SJCRH30 (cell line): ENCODE measurements around the gene SNX32. TPM values are rescaled to one million over a fixed set of nuclear protein-coding genes. Genes with fewer than 3 reads are reported as not detected.
"Not testable (repeated sequence)": the region's sequence is repeated elsewhere in the genome, so short reads cannot be mapped to it uniquely, and the experiment has no call there.

Source experiments
- DNase-seq, 2 experiments: peaks; one replicate each; pipeline ENCODE4 v3.0.0-alpha.2; 2015 to 2020
- H3K27ac ChIP-seq: fragments of 250-450 bp; sonication (Bioruptor Pico); 2 replicates; pipeline ENCODE4 v1.5.1; 2020; ENCODE audit warnings: mild to moderate bottlenecking, moderate library complexity
- H3K27me3 ChIP-seq: fragments of 250-450 bp; sonication (Bioruptor Pico); 2 replicates; pipeline ENCODE4 v1.5.1; 2020; ENCODE audit warnings: mild to moderate bottlenecking, moderate library complexity
- H3K36me3 ChIP-seq: fragments of 250-450 bp; sonication (Bioruptor Pico); 2 replicates; pipeline ENCODE4 v1.5.1; 2020; ENCODE audit warnings: mild to moderate bottlenecking, moderate library complexity
- H3K4me1 ChIP-seq: fragments of 250-450 bp; sonication (Bioruptor Pico); 2 replicates; pipeline ENCODE4 v1.5.1; 2020; ENCODE audit warnings: mild to moderate bottlenecking, moderate library complexity
- H3K4me3 ChIP-seq: fragments of 250-450 bp; sonication (Bioruptor Pico); 2 replicates; pipeline ENCODE4 v1.5.1; 2020; ENCODE audit warnings: mild to moderate bottlenecking, moderate library complexity
- H3K9me3 ChIP-seq: fragments of 250-450 bp; sonication (Bioruptor Pico); replicated peaks from 2 replicates; pipeline ENCODE4 v1.5.1; 2020; ENCODE audit warnings: mild to moderate bottlenecking, moderate library complexity
- total RNA-seq: library from RNA; depleted of rRNA; stranded (reverse); fragments of >200 nt; shearing (Covaris generic); gene quantifications from 2 replicates; pipeline ENCODE4 v1.2.3, GENCODE V29; 2014

SNX32 gene
- total RNA-seq, 1 experiment from 2014 or later: 0.04 TPM

DNA sequence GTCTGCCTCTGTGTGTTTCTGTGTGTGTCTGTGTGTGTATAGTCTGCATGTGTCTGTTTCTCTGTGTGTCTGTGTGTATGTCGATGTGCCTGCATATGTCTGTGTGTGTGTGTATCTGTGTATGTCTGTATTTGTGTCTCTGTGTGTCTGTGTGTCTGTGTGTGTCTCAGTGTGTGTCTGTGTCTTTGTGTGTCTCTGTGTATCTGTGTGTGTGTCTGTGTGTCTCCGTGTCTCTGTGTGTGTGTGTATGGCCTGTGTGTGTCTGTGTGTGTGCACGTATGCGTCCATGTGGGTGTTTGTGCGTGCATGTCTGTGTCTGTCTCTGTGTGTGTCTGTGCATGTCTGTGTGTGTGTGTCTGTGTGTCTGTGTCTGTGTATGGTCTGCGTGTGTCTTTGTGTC is 439 bp downstream of the SNX32 start:
- H3K36me3 ChIP-seq: no peaks in the 10 kb centered on the region
- no peaks in the 10 kb centered on the region; the same call in 1 of the 2 replicates for H3K9me3 ChIP-seq
- no peak for DNase-seq
- H3K27ac ChIP-seq: no peak overlapping the region
- H3K27me3 ChIP-seq: no peaks in the 10 kb centered on the region; the same call in 1 of the 2 replicates
- no peaks in the 10 kb centered on the region for H3K4me1 ChIP-seq
- H3K4me3 ChIP-seq: no peak overlapping the region

DNA sequence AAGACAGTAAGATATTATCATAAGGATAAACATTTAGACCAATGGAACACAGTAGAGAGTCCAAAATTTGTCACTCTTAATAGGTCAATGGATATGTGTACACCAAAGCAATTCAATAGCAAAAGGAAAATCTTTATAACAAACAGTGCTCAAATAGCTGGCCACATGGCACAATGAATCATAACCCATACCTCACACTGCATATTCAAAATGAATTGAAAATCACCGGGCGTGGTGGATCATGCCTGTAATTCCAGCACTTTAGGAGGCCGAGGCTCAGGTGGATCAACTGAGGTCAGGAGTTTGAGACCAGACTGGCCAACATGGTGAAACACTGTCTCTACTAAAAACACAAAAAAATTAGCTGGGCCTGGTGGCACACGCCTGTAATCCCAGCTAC is 8.4 kb downstream of the SNX32 start:
- H3K4me1 ChIP-seq: no peaks in the 10 kb centered on the region
- no peak for DNase-seq
- H3K36me3 ChIP-seq: no peaks in the 10 kb centered on the region
- no peak overlapping the region for H3K27ac ChIP-seq
- H3K4me3 ChIP-seq: no peak overlapping the region
- H3K27me3 ChIP-seq: no peaks in the 10 kb centered on the region
- no peaks in the 10 kb centered on the region; the same call in 1 of the 2 replicates for H3K9me3 ChIP-seq

DNA sequence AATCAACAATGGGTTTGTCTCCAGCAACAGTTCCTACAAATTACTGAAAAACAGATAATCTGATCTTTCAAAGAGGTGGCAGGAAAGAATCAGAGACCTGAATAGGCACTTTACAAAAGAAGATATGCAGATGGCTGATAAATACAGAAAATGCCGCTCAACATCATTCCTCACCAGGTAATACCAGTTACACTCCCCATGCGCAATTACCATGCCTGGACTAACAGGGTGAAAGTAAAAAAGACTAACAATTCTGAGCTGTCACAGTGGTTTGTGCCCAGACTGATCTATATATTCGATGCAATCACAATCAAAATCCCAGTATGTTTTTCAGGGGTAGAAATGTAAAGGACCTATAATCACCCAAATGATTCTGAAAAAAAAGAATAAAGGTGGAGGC is 10.0 kb downstream of the SNX32 start:
- no peak overlapping the region for H3K4me3 ChIP-seq
- DNase-seq: no peak

DNA sequence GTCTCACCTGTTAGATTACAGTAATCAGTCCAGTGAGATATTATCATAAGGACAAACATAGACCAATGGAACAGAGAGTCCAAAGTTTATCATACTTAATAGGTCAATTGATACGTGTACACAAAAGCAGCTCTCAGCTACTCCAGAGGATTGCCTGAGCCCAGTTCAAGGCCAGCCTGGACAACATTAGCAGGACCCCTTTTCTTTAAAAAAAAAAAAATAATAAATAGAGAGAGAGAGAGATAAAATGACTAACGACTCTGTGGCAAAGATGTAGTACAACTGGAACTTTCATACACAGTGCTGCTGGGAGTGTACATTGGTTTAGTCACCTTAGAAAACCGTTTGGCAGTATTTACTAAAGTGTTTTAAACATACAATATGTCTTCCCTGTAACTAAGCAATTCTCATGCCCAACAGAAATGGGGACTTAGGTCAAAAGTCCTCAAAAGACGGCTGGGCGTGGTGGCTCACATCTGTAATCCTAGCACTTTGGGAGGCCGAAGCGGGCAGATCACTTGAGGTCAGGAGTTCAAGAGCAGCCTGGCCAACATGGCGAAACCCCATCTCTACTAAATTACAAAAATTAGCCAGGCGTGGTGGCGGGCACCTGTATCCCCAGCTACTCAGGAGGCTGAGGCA is 10.6 kb downstream of the SNX32 start:
- no peak for DNase-seq
- no peaks in the 10 kb centered on the region for H3K36me3 ChIP-seq
- no peak overlapping the region for H3K4me3 ChIP-seq
- H3K9me3 ChIP-seq: no peaks in the 10 kb centered on the region
- H3K27me3 ChIP-seq: no peaks in the 10 kb centered on the region
- H3K4me1 ChIP-seq: no peaks in the 10 kb centered on the region
- no peak overlapping the region for H3K27ac ChIP-seq

More for the DNA sequence above, 10.0 kb downstream of the SNX32 start:
- H3K27me3 ChIP-seq: no peaks in the 10 kb centered on the region
- no peak overlapping the region for H3K27ac ChIP-seq
- no peaks in the 10 kb centered on the region for H3K36me3 ChIP-seq
- H3K9me3 ChIP-seq: no peaks in the 10 kb centered on the region
- H3K4me1 ChIP-seq: no peaks in the 10 kb centered on the region

DNA sequence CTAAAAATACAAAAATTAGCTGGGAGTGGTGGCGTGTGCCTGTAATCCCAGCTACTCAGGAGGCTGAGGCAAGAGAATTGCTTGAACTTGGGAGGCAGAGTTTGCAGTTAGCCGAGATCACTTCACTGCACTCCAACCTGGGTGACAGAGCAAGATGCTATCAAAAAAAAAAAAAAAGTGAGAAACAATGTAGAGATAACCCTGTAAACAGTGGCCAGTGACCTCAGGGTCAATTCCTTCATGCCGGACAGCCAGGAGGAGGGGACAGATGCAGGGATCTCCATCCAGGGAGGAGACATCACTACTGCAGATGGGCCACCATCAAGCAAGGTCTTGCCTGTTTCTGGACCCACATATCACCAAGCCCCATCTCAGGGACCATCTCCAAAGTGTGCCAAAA is 14.0 kb downstream of the SNX32 start:
- H3K27me3 ChIP-seq: no peaks in the 10 kb centered on the region
- DNase-seq: no peak

DNA sequence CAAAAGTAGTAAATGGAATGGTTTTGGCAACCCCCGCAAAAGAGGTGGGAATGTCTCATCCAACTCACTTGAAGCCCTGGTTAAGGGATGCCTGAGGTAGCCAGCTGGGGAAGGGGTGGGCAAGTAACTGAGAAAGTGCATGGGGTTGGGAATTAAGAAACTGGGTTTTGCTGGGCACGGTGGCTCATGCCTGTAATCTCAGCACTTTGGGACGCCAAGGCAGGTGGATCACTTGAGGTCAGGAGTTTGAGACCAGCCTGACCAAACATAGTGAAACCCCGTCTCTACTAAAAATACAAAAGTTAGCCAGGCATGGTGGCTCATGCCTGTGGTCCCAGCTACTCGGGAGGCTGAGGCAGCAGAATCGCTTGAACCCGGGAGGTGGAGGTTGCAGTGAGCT is 14.9 kb downstream of the SNX32 start:
- peaks cover 16% of the 10 kb centered on the region for H3K36me3 ChIP-seq
- H3K27me3 ChIP-seq, DNase-seq, H3K4me1 ChIP-seq, H3K4me3 ChIP-seq, H3K27ac ChIP-seq, H3K9me3 ChIP-seq: not testable (repeated sequence)

More for the DNA sequence above, 14.0 kb downstream of the SNX32 start:
- no peak overlapping the region for H3K4me3 ChIP-seq
- H3K4me1 ChIP-seq: no peaks in the 10 kb centered on the region
- H3K36me3 ChIP-seq: peaks cover 6% of the 10 kb centered on the region
- no peak overlapping the region for H3K27ac ChIP-seq
- H3K9me3 ChIP-seq: no peaks in the 10 kb centered on the region

DNA sequence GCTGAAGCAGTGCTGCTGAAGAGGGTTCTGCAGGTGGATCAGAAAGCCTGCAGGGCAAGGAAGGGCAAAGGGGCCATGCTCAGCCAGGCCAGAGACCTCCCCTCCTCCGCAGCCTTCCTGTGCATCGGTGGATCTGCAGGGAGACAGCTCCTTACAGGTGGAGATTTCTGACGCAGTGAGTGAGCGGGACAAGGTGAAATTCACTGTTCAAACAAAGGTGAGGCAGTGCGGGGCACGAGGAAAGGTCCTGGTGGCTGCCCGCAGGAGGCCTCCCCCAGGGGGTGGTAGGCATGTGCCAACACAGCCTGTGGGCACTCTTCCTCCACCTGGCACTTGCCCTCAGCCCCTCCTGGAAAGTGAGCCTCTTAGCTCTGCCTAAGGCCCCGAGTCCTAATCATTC is 15.6 kb downstream of the SNX32 start:
- Histone ChIP-seq H3K4me1 (no peaks in the 10 kb centered on the region), H3K27me3 (no peaks in the 10 kb centered on the region), H3K9me3 (no peaks in the 10 kb centered on the region), H3K36me3 (peaks cover 22% of the 10 kb centered on the region), H3K27ac (no peak overlapping the region), H3K4me3 (no peak overlapping the region)
- DNase-seq: no peak

DNA sequence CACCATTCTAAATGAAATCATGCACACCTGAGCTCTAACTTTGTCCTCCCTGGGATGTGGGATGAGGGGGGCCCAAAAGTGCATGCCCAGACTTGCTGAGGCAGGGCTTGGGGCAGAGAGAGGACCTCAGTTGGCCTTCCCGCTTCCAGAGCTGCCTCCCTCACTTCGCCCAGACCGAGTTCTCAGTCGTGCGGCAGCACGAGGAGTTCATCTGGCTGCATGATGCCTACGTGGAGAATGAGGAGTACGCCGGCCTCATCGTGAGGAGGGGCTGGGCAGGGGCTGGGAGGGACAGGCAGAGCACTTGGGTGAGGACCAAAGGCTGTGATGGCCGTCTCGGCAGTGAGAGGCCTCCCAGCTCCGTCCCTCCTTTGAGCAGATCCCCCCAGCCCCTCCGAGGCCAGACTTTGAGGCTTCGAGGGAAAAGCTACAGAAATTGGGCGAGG is 16.0 kb downstream of the SNX32 start:
- no peak for DNase-seq
- Histone ChIP-seq H3K27me3 (no peaks in the 10 kb centered on the region), H3K27ac (no peak overlapping the region), H3K4me1 (no peaks in the 10 kb centered on the region), H3K4me3 (no peak overlapping the region), H3K9me3 (no peaks in the 10 kb centered on the region), H3K36me3 (peaks cover 27% of the 10 kb centered on the region)

DNA sequence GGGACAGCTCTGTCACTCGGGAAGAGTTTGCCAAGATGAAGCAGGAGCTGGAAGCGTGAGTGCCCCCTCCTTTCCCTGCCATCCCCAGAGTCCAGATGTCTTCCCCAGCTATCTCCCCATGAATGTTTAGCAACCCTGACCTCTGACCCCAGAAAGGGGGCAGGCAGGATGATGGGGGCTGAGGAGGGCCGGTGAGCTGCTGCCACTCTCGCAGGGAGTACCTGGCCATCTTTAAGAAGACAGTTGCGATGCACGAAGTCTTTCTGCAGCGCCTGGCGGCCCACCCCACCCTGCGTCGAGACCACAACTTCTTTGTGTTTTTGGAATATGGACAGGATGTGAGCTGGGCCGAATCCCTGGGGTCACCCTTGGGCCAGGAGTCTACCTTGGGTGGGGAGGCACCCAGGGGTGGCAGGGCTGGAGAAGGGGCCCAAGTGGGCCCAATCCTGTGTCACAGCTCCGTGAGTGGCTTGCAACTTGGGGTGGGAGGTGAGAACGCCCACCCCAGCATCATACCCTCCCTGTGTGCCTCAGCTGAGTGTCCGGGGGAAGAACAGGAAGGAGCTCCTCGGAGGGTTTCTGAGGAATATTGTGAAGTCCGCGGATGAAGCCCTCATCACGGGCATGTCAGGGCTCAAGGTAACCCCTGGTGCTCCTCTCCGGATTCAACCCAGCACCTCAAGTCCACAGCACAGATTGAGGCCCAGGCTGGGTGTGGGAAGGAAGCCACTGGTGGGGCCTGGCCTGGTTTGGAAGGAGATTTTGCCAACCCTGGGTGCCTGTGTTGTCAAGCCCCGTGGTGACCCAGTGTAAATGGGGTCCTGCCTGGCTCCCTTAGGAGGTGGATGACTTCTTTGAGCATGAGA is 16.7 kb downstream of the SNX32 start:
- peaks cover 32% of the 10 kb centered on the region for H3K36me3 ChIP-seq
- DNase-seq: no peak
- H3K4me1 ChIP-seq: no peaks in the 10 kb centered on the region

DNA sequence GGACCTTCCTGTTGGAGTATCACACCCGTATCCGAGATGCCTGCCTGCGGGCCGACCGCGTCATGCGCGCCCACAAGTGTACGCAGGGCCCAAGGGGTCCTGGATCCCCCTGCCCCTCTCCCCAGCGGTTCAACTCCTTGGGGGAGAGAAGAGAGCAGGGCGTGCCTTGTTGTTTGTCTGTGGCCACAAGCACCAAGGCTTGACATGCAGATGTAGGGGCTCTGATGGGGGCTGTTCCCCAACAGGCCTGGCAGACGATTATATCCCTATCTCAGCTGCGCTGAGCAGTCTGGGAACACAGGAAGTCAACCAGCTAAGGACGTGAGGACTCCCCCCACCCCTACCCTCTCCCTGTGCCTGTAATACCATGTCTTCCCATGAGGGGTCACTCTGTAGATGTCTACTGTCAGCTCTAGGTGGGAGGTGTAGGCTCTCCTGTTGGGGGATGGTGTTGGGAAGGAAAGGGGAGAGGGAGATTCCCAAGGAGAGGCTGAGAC is 17.4 kb downstream of the SNX32 start:
- peaks cover 39% of the 10 kb centered on the region for H3K36me3 ChIP-seq
- H3K27ac ChIP-seq: no peak overlapping the region
- H3K9me3 ChIP-seq: no peaks in the 10 kb centered on the region
- no peaks in the 10 kb centered on the region for H3K4me1 ChIP-seq
- no peaks in the 10 kb centered on the region for H3K27me3 ChIP-seq
- peak; percentile 46 to 67 for DNase-seq
- no peak overlapping the region for H3K4me3 ChIP-seq

More for the DNA sequence above, 16.7 kb downstream of the SNX32 start:
- H3K27me3 ChIP-seq: no peaks in the 10 kb centered on the region
- no peak overlapping the region for H3K27ac ChIP-seq
- no peaks in the 10 kb centered on the region for H3K9me3 ChIP-seq
- H3K4me3 ChIP-seq: no peak overlapping the region

DNA sequence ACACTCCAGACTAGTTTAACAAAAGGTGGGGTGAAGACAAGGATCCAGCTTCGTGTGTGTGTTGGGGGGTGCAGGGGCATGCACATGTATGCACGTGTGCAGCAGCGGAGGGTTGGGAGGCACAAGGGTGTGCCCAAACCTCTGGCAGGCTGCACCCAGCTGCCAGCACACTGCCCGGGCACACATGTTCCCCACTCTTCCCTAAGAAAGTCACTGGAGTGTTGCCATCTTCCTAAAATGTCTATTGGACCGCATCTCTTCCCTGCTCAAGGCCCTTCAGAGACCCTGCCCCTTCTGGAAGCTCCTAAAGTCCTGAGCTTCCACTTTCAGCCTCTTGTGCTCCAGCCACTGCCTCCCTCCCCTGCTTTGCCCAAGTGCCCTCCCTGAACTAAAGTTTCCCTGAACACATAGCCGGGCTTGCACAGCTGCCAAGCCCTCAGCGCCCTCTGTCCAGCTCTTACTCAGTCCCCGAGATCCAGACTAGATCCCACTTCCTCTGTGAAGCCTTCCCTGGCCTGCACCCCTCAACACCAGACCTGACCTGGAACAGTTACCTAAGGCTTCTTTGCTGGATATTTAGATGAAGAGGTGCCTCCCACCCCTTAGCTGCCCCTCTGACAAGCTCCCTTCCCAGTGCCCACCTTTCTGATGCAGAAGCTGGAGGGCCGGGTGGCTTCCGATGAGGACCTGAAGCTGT is 18.2 kb downstream of the SNX32 start:
- H3K4me3 ChIP-seq: no peak overlapping the region
- H3K27me3 ChIP-seq: no peaks in the 10 kb centered on the region
- DNase-seq: no peak
- peaks cover 46% of the 10 kb centered on the region for H3K36me3 ChIP-seq
- H3K4me1 ChIP-seq: no peaks in the 10 kb centered on the region
- H3K27ac ChIP-seq: no peak overlapping the region
- no peaks in the 10 kb centered on the region for H3K9me3 ChIP-seq

DNA sequence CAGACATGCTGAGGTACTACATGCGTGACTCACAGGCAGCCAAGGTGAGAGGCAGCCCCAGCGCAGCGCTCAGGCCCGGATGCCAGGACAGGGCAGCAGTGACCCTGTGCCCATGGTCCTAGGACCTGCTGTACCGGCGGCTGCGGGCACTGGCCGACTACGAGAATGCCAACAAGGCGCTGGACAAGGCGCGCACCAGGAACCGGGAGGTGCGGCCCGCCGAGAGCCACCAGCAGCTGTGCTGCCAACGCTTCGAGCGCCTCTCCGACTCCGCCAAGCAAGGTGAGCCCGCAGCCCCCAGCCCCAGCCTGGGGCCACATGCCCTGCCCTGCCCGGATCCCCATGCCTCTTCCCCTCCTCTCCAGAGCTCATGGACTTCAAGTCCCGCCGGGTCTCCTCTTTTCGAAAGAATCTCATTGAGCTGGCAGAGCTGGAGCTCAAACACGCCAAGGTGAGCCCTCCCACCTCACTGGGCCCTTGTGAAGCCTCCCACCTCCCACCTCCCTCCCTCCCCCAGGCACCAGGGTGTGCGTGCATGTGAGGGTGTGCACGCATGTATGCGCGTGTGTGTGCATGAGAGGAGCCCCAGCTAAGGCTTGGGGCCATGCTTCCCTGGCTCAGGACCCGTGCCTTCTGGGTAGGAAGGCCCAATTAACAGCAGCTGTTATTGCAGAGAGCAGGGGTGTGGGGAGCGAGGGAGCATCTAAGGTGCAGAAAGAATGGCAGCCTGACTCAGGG is 18.9 kb downstream of the SNX32 start:
- H3K27me3 ChIP-seq: no peaks in the 10 kb centered on the region
- H3K4me3 ChIP-seq: no peak overlapping the region
- no peak for DNase-seq
- no peaks in the 10 kb centered on the region for H3K9me3 ChIP-seq
- H3K4me1 ChIP-seq: no peaks in the 10 kb centered on the region
- H3K36me3 ChIP-seq: peaks cover 50% of the 10 kb centered on the region
- H3K27ac ChIP-seq: no peak overlapping the region

DNA sequence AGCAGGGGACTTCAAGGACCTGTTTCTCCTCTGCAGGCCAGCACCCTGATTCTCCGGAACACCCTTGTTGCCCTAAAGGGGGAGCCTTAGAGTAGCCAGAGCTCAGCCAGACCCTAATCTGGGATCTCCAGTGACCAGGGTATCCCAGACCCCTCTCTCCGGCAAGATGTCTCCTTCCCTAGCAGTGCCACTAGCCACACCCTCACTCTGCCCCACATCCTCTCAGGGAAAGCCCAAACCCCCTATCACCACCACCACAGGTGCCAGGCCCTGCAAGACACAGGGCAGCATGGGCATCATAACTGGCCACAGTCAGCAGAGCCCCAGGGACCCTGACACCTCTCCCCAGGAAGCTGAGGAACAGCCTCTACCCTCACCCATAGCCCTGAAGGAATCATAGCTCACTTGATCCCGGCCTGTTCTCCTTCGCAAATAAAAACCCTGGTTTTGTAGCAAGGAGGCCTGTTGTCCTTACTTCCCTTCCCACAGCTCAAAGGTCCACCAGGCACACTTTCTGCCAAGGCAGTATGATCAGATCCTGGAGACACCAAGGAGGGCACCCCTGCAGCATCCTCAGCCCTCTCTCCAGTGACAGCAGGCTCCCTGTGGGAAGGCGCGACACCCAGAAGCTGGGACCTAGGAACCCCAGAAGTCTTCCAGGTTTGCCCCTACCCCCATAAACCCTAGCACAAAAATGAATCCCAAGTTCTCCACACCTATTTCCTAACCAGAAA is 19.6 kb downstream of the SNX32 start:
- Histone ChIP-seq H3K27ac (no peak overlapping the region), H3K4me1 (no peaks in the 10 kb centered on the region), H3K36me3 (peaks cover 50% of the 10 kb centered on the region)

DNA sequence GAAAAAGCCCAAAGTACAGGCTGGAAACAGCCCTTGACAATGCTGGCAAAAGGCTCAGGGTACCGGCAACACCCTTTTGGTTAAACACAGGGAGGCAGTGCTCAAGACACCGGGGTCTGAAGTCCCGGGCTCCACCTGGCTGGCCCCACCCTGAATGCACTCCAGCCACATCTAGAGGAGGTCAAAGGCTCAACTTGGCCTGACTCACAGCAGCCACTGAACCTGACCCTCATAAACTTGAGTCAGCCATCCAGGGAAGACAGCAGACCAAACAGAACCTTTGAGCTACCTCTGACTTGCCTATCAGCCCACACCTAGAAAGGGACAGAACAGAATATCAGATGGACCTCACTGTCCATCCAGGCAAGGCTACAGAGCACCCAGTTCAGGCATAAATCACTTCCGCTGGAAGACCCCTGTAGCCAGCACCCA is 20.4 kb downstream of the SNX32 start:
- DNase-seq: no peak
- Histone ChIP-seq H3K27me3 (no peaks in the 10 kb centered on the region), H3K9me3 (no peaks in the 10 kb centered on the region), H3K4me1 (no peaks in the 10 kb centered on the region), H3K4me3 (no peak overlapping the region), H3K27ac (no peak overlapping the region), H3K36me3 (peaks cover 50% of the 10 kb centered on the region)

More for the DNA sequence above, 19.6 kb downstream of the SNX32 start:
- no peak for DNase-seq
- Histone ChIP-seq H3K27me3 (no peaks in the 10 kb centered on the region), H3K9me3 (no peaks in the 10 kb centered on the region), H3K4me3 (no peak overlapping the region)
